ENCODE measurements around the gene SGSM2. TPM values are rescaled to one million over a fixed set of nuclear protein-coding genes. Genes with fewer than 3 reads are reported as not detected.

Gene SGSM2
- total and polyA plus RNA-seq, 2 of the 13 experiments (the other 11 are each of a cell fraction or from before 2014, with no cell fraction given), result 30.4 to 51.3 TPM

- TF ChIP-seq ZNF687 (CRISPR knock-in tag; IDR thresholded peaks at IDR 0.05) (peak; percentile 55), ATF3 (CRISPR knock-in tag; IDR thresholded peaks at IDR 0.05) (no peak), RFX3 (CRISPR knock-in tag; IDR thresholded peaks at IDR 0.05) (no peak), ZNF609 (CRISPR knock-in tag; IDR thresholded peaks at IDR 0.05; ENCODE audit: borderline replicate concordance) (0 out of 2 replicates have a peak, but pooled peaks have one; percentile 19), SCMH1 (CRISPR knock-in tag; IDR thresholded peaks at IDR 0.05; ENCODE audit: borderline replicate concordance) (no peak), HCFC1 (IDR thresholded peaks at IDR 0.05; ENCODE audit: low read depth, low read length) (no peak), NAIF1 (CRISPR knock-in tag; IDR thresholded peaks at IDR 0.05; ENCODE audit: borderline replicate concordance) (no peak), ZNF816 (CRISPR knock-in tag; IDR thresholded peaks at IDR 0.05; ENCODE audit: borderline replicate concordance) (no peak), CEBPB (IDR thresholded peaks at IDR 0.05; ENCODE audit: borderline replicate concordance, low read depth, low read length) (peak; percentile 88), GATAD1 (CRISPR knock-in tag; IDR thresholded peaks at IDR 0.05) (0 out of 2 replicates have a peak, but pooled peaks have one; percentile 19), NFKBIZ (CRISPR knock-in tag; IDR thresholded peaks at IDR 0.05) (0 out of 2 replicates have a peak, but pooled peaks have one; percentile 18), ZNF10 (CRISPR knock-in tag; IDR thresholded peaks at IDR 0.05; ENCODE audit: borderline replicate concordance, low read depth) (no peak)
- TF ChIP-seq, protein P1, sequence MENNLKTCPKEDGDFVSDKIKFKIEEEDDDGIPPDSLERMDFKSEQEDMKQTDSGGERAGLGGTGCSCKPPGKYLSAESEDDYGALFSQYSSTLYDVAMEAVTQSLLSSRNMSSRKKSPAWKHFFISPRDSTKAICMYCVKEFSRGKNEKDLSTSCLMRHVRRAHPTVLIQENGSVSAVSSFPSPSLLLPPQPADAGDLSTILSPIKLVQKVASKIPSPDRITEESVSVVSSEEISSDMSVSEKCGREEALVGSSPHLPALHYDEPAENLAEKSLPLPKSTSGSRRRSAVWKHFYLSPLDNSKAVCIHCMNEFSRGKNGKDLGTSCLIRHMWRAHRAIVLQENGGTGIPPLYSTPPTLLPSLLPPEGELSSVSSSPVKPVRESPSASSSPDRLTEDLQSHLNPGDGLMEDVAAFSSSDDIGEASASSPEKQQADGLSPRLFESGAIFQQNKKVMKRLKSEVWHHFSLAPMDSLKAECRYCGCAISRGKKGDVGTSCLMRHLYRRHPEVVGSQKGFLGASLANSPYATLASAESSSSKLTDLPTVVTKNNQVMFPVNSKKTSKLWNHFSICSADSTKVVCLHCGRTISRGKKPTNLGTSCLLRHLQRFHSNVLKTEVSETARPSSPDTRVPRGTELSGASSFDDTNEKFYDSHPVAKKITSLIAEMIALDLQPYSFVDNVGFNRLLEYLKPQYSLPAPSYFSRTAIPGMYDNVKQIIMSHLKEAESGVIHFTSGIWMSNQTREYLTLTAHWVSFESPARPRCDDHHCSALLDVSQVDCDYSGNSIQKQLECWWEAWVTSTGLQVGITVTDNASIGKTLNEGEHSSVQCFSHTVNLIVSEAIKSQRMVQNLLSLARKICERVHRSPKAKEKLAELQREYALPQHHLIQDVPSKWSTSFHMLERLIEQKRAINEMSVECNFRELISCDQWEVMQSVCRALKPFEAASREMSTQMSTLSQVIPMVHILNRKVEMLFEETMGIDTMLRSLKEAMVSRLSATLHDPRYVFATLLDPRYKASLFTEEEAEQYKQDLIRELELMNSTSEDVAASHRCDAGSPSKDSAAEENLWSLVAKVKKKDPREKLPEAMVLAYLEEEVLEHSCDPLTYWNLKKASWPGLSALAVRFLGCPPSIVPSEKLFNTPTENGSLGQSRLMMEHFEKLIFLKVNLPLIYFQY (CRISPR knock-in tag; IDR thresholded peaks at IDR 0.05; ENCODE audit: borderline replicate concordance), result peak; percentile 72; the same call in 1 of the 2 replicates
Measured at GRCh38 chr17:2347805-2348685, 10.7 kb downstream of the SGSM2 start (continued).

All from HepG2 (cell line).